Heart left ventricle (tissue), 13 donors: ENCODE results near the gene GSTM4.

Experiments
- POLR2A ChIP-seq, 2 donors: fragments of 450-650 bp; IDR thresholded peaks; one replicate each; pipeline ENCODE4 v1.6.1; 2017; ENCODE audit warnings: antibody characterized with exemption in 2 of 2, mild to moderate bottlenecking in 2 of 2, moderate library complexity in 2 of 2
- TF ChIP-seq, protein P1 (sequence below), 12 donors: fragments of 200-600 bp; sonication (generic) in 4 of 12; IDR thresholded peaks; one replicate each; pipeline versions ENCODE4 v1.5.0 to v1.8.0; 2018 to 2022; ENCODE audit warnings: antibody characterized with exemption in 12 of 12, mild to moderate bottlenecking in 5 of 12
- donor health status: ischemic (EF 13 %, LVEDD 7.1; RV severe dilation, severe dysfunction).
- donor health status: DM: no; HTN: yes; CAD: no.
- donor health status: DM: no; HTN: no; CAD: no.
- donor health status: ischemic (EF 25% LVEDD 6.9; RV normal size, moderate dysfunction).
- donor health status: ischemic (EF 25% LVEDD 5.7; RV mildly dilated, moderate dysfunction).
- donor health status: ischemic (EF 35%, LVEDD 5.7; RV mildly dilated, moderate dysfunction).
- donor health status: nonischemic (EF 11% LVEDD 7.7; RV severe dilation, severe dysfunction).
- donor health status: DM: yes; HTN: yes; CAD: no.
- donor health status: PGD.
- donor health status: ischemic (EF 29% LVEDD 5.4; RV normal size, mild dysfunction).
- donor health status: nonischemic (EF 23%, LVEDD 6.1; RV moderate dilation, normal function).

- TF ChIP-seq, protein P1, sequence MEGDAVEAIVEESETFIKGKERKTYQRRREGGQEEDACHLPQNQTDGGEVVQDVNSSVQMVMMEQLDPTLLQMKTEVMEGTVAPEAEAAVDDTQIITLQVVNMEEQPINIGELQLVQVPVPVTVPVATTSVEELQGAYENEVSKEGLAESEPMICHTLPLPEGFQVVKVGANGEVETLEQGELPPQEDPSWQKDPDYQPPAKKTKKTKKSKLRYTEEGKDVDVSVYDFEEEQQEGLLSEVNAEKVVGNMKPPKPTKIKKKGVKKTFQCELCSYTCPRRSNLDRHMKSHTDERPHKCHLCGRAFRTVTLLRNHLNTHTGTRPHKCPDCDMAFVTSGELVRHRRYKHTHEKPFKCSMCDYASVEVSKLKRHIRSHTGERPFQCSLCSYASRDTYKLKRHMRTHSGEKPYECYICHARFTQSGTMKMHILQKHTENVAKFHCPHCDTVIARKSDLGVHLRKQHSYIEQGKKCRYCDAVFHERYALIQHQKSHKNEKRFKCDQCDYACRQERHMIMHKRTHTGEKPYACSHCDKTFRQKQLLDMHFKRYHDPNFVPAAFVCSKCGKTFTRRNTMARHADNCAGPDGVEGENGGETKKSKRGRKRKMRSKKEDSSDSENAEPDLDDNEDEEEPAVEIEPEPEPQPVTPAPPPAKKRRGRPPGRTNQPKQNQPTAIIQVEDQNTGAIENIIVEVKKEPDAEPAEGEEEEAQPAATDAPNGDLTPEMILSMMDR (IDR thresholded peaks at IDR 0.05): no peak
- no peak for TF ChIP-seq POLR2A (IDR thresholded peaks at IDR 0.05)
These were observed 13.5 kb downstream of the GSTM4 start for GRCh38 chr1:109669246-109669948.
